Endodermal cell (in vitro differentiated cells): ENCODE measurements around the gene MBTPS1. TPM values are rescaled to one million over a fixed set of nuclear protein-coding genes. Genes with fewer than 3 reads are reported as not detected.

Experiments used
- DNase-seq: peaks from one replicate; pipeline ENCODE4 v3.0.0-alpha.2; 2017
- H3K27ac ChIP-seq: 2 replicates; pipeline ENCODE4 v1.5.1; 2013; ENCODE audit warnings: mild to moderate bottlenecking, low read depth, low read length, moderate library complexity
- H3K27me3 ChIP-seq: 2 replicates; pipeline ENCODE4 v1.6.1; 2013; ENCODE audit warnings: mild to moderate bottlenecking, low read length, moderate library complexity; ENCODE audit not compliant: insufficient read depth, control insufficient read depth, poor library complexity, severe bottlenecking
- H3K36me3 ChIP-seq: 2 replicates; pipeline ENCODE4 v1.7.0; 2013; ENCODE audit warnings: mild to moderate bottlenecking, low read length, moderate library complexity; ENCODE audit not compliant: control insufficient read depth, insufficient read depth
- H3K4me1 ChIP-seq: one replicate; pipeline ENCODE4 v1.7.0; 2013; ENCODE audit warnings: low read length; ENCODE audit not compliant: control insufficient read depth, insufficient read depth
- H3K4me3 ChIP-seq: 2 replicates; pipeline ENCODE4 v1.5.1; 2013; ENCODE audit warnings: mild to moderate bottlenecking, low read length, moderate library complexity
- H3K9ac ChIP-seq: 2 replicates; pipeline ENCODE4 v1.6.1; 2013; ENCODE audit warnings: mild to moderate bottlenecking, low read length, moderate library complexity; ENCODE audit not compliant: poor library complexity, severe bottlenecking; ENCODE audit errors: extremely low read depth
- H3K9me3 ChIP-seq: 2 replicates; pipeline ENCODE4 v1.6.1; 2013; ENCODE audit warnings: mild to moderate bottlenecking, low read length, moderate library complexity; ENCODE audit not compliant: control insufficient read depth
- H3K27ac Mint-ChIP-seq: 2 replicates; pipeline ENCODE4 v1.8.0; 2020; ENCODE audit warnings: mixed read lengths
- H3K27me3 Mint-ChIP-seq: 2 replicates; pipeline ENCODE4 v1.8.0; 2021; ENCODE audit warnings: mild to moderate bottlenecking, mixed read lengths; ENCODE audit not compliant: insufficient read depth
- H3K36me3 Mint-ChIP-seq: 2 replicates; pipeline ENCODE4 v1.8.0; 2020; ENCODE audit warnings: low read depth, mixed read lengths
- H3K4me1 Mint-ChIP-seq: 2 replicates; pipeline ENCODE4 v1.8.0; 2020; ENCODE audit warnings: mixed read lengths
- H3K4me3 Mint-ChIP-seq: 2 replicates; pipeline ENCODE4 v1.8.0; 2020; ENCODE audit warnings: mild to moderate bottlenecking, moderate library complexity, mixed read lengths
- H3K9me3 Mint-ChIP-seq: 2 replicates; pipeline ENCODE4 v1.8.0; 2020; ENCODE audit warnings: mild to moderate bottlenecking, mixed read lengths
- WGBS, 2 experiments: methylation state at CpG; one replicate each; pipeline versions ENCODE4 v1.1.5 to v1.1.7; 2013; ENCODE audit warnings: missing lambda C conversion rate in 2 of 2, mixed read lengths in 1 of 2; ENCODE audit not compliant: insufficient coverage in 1 of 2, insufficient read length in 1 of 2; 5-methylcytosine and 5-hydroxymethylcytosine counted together
- total RNA-seq, 2 donors: library from RNA; stranded (reverse); fragmentation: NEBNext Ultra II Directional in 1 of 2; extraction: Animal tissue kit (Norgen Biotek cat#: 25700) in 1 of 2; gene quantifications; 2 replicates in 1 of 2; 3 replicates in 1 of 2; pipeline ENCODE4 v1.2.1, GENCODE V29; 2021
- TF ChIP-seq, protein P1 (sequence below): fragments of 200-600 bp; sonication (generic); conservative IDR thresholded peaks from 2 replicates; pipeline ENCODE4 v1.5.0; 2021; ENCODE audit warnings: antibody characterized with exemption, mild to moderate bottlenecking

Gene MBTPS1
- total RNA-seq, 2 donors from 2014 or later = 59.7 to 62.9 TPM

DNA sequence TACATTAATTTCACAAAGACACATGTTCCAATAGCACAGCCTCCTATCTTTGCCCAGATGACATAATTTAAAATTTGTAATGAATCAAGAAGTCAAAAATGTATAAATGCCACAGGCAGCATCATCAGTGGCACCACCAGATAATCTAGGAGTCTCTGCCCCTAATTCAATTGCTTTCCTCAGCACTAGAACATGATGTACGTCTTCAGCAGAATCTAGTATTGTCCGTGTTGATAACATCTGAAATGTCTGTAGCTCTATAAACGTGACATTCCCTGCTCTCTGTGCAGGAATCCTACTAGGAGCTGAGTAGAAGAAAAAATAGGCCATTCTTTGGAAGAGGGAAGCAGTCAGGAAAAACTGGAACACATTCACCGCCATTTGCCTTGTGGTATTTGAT, 52.8 kb downstream of the MBTPS1 start:
- Mint-ChIP-seq H3K9me3 (no peaks in the 10 kb centered on the region), H3K27ac (no peak overlapping the region), H3K4me1 (peaks cover 5% of the 10 kb centered on the region), H3K4me3 (no peak overlapping the region), H3K36me3 (peaks cover 67% of the 10 kb centered on the region), H3K27me3 (no peaks in the 10 kb centered on the region)
- Histone ChIP-seq H3K9me3 (no peaks in the 10 kb centered on the region), H3K4me3 (no peak overlapping the region), H3K27ac (no peak overlapping the region), H3K4me1 (peaks cover 4% of the 10 kb centered on the region), H3K36me3 (peaks cover 91% of the 10 kb centered on the region), H3K27me3 (no peaks in the 10 kb centered on the region), H3K9ac (no peak overlapping the region)
- 91 to 100% methylated on average over 3 to 4 of the region's 4 CpGs for WGBS, 2 experiments
- no peak for DNase-seq
- TF ChIP-seq, protein P1, sequence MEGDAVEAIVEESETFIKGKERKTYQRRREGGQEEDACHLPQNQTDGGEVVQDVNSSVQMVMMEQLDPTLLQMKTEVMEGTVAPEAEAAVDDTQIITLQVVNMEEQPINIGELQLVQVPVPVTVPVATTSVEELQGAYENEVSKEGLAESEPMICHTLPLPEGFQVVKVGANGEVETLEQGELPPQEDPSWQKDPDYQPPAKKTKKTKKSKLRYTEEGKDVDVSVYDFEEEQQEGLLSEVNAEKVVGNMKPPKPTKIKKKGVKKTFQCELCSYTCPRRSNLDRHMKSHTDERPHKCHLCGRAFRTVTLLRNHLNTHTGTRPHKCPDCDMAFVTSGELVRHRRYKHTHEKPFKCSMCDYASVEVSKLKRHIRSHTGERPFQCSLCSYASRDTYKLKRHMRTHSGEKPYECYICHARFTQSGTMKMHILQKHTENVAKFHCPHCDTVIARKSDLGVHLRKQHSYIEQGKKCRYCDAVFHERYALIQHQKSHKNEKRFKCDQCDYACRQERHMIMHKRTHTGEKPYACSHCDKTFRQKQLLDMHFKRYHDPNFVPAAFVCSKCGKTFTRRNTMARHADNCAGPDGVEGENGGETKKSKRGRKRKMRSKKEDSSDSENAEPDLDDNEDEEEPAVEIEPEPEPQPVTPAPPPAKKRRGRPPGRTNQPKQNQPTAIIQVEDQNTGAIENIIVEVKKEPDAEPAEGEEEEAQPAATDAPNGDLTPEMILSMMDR = no peak

DNA sequence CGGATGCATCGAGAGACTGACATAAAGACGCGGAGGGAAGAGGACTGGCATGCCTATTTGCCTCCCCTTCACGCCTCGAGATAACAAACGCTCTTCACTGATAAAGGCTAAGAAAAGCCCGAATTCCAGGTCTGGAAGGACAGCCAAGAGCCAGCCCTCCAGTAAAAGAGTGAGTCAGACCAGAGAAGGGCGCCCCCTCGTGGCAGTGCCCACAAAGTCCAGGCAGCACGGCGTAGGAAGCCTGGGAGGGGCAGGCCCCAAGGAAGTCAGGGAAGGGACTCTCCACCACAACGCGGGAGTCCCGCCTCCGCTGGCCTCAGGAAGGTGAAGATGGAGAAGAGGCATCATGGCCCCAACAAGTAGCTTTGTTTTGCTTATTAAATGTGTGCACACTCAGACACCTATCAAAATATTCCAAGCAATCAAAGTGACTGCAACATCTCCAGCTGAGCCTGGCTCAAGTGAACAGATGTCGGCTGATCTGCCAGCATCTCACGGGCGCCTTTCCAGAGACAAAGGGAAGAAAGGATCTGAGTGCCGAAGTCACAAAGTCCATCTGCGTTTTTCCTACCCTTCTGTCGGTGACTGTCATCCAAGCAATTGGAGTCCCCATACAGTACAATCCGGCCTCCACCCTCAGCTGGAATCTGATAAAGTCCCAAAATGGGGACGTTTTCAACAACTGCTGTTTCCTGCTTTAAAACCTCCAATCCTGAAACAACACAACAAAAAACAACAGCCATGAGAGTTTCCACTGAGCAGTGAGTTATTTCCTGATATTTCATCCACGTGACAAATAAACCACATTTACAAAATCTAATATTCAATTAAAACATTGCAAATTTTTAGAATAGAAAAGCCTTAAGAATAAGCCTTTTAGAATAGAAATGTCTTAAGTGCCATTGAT, 53.8 kb downstream of the MBTPS1 start:
- Histone ChIP-seq H3K27me3 (no peaks in the 10 kb centered on the region), H3K9ac (no peak overlapping the region), H3K4me3 (no peak overlapping the region), H3K36me3 (peaks cover 89% of the 10 kb centered on the region), H3K27ac (peak overlapping the region; percentile 84), H3K9me3 (no peaks in the 10 kb centered on the region), H3K4me1 (peaks cover 4% of the 10 kb centered on the region)
- TF ChIP-seq, protein P1 = peak; percentile 99
- peaks cover 66% of the 10 kb centered on the region for H3K36me3 Mint-ChIP-seq
- peak overlapping the region; percentile 57 for H3K27ac Mint-ChIP-seq
- H3K4me1 Mint-ChIP-seq = peaks cover 5% of the 10 kb centered on the region
- WGBS, 2 experiments = 49 to 81% methylated on average over 12 to 25 of the region's 25 CpGs
- H3K4me3 Mint-ChIP-seq = peak overlapping the region; percentile 17
- no peaks in the 10 kb centered on the region for H3K9me3 Mint-ChIP-seq
- no peaks in the 10 kb centered on the region for H3K27me3 Mint-ChIP-seq
- peak; percentile 99 for DNase-seq

DNA sequence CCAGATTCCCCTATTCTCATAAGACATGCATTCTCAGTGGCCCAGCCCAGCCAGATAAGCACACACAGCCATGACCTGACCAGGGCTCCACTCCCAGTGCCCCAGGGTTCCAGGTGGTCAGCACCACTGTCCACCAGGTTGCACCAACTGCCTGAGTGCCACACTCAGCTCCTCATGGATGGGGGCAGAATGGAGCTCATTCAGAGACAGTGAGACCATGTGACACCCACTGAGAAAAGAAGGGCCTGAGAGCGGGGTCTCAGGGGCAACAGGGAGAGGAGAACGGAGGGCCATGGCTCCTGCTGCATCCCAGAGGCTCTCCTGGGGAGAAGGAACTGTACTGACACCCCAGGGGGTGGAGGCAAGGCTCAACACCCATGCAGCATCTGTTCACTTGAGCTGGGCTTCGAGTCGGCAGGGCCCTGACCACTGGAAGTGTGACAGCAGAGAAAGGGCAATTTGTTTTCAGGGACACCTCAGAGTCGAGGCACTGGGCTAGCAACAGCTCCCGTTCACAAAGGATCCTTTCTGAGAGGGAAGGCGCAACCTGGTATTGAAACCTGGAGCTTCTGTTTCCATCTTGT, 55.4 kb downstream of the MBTPS1 start:
- no peak overlapping the region for H3K27ac ChIP-seq
- TF ChIP-seq, protein P1 = no peak
- 88 to 89% methylated on average over 6 to 7 of the region's 7 CpGs for WGBS, 2 experiments

More for the DNA sequence above, 55.4 kb downstream of the MBTPS1 start:
- DNase-seq = no peak
- no peaks in the 10 kb centered on the region for H3K27me3 Mint-ChIP-seq
- H3K4me1 Mint-ChIP-seq = peaks cover 5% of the 10 kb centered on the region
- no peak overlapping the region for H3K9ac ChIP-seq
- no peak overlapping the region for H3K27ac Mint-ChIP-seq
- peaks cover 4% of the 10 kb centered on the region for H3K4me1 ChIP-seq
- peaks cover 69% of the 10 kb centered on the region for H3K36me3 Mint-ChIP-seq
- H3K9me3 ChIP-seq = no peaks in the 10 kb centered on the region
- no peaks in the 10 kb centered on the region for H3K9me3 Mint-ChIP-seq
- H3K4me3 ChIP-seq = no peak overlapping the region
- H3K36me3 ChIP-seq = peaks cover 90% of the 10 kb centered on the region
- H3K27me3 ChIP-seq = no peaks in the 10 kb centered on the region
- H3K4me3 Mint-ChIP-seq = no peak overlapping the region
